K562 (cell line): ENCODE data around the gene DOCK1. TPM values are rescaled to one million over a fixed set of nuclear protein-coding genes. Genes with fewer than 3 reads are reported as not detected.

Experiments
- CC2D1A ChIP-seq: fragments of 450-650 bp; IDR thresholded peaks from 2 replicates; pipeline ENCODE4 v1.6.1; 2017; ENCODE audit warnings: mild to moderate bottlenecking
- CEBPB ChIP-seq: fragments of 450-650 bp; IDR thresholded peaks from 2 replicates; pipeline ENCODE4 v1.6.1; 2016; ENCODE audit warnings: missing genetic modification characterization, missing compliant biosample characterization
- HIVEP1 ChIP-seq: fragments of 250-450 bp; sonication (Bioruptor Pico); IDR thresholded peaks from 2 replicates; pipeline ENCODE4 v1.4.0; 2020; ENCODE audit warnings: mild to moderate bottlenecking
- SIX5 ChIP-seq, 2 experiments: IDR thresholded peaks; 2 replicates each; pipeline ENCODE4 v1.6.1; 2011; ENCODE audit warnings: low read length in 2 of 2, borderline replicate concordance in 1 of 2, low read depth in 1 of 2, mild to moderate bottlenecking in 1 of 2, moderate library complexity in 1 of 2; ENCODE audit not compliant: insufficient read depth in 1 of 2
- ZNF143 ChIP-seq: sonication (generic); formaldehyde crosslinking; IDR thresholded peaks from 2 replicates; pipeline ENCODE4 v1.9.0; 2022; ENCODE audit warnings: mild to moderate bottlenecking, missing genetic modification reagents
- ZNF3 ChIP-seq: fragments of 250-450 bp; sonication (Bioruptor Pico); IDR thresholded peaks from 2 replicates; pipeline ENCODE4 v1.5.0; 2021; ENCODE audit warnings: mild to moderate bottlenecking, moderate library complexity
- ZNF318 ChIP-seq, 2 experiments: fragments of 450-650 bp; IDR thresholded peaks; 2 replicates each; pipeline ENCODE4 v1.6.1; 2016; ENCODE audit warnings: mild to moderate bottlenecking in 2 of 2, borderline replicate concordance in 1 of 2, low read depth in 1 of 2, moderate library complexity in 1 of 2
- polyA plus RNA-seq, 8 experiments: library from polyadenylated mRNA; depleted of rRNA in 4 of 8; stranded (reverse) in 5 of 8; unstranded in 3 of 8; fragments of >200 nt; fragmentation: Nextera tagmentation in 2 of 8; fragmentation: Illumina TruSeq in 1 of 8; extraction: Ambion mirVana in 2 of 8; extraction: Trizol in 1 of 8; gene quantifications; 2 replicates each; pipeline versions ENCODE4 v1.2.1 to v1.2.3, GENCODE V29; 2011 to 2014; ENCODE audit warnings: inconsistent platforms in 1 of 8, missing spikeins in 1 of 8
- total RNA-seq, 7 experiments: library from RNA; depleted of rRNA in 6 of 7; stranded (reverse); fragments of >200 nt in 6 of 7; fragmentation: Illumina TruSeq in 2 of 7; extraction: Trizol in 2 of 7; gene quantifications; 2 replicates each; pipeline versions ENCODE4 v1.2.1 to v1.2.3, GENCODE V29; 2011 to 2021; ENCODE audit warnings: low replicate concordance in 1 of 7
- TF ChIP-seq, protein P1 (sequence below): sonication (generic); formaldehyde crosslinking; IDR thresholded peaks from 2 replicates; pipeline ENCODE4 v1.9.0; 2022; ENCODE audit warnings: mild to moderate bottlenecking, missing genetic modification reagents
- TF ChIP-seq, protein P2 (sequence below): sonication (generic); formaldehyde crosslinking; IDR thresholded peaks from 2 replicates; pipeline ENCODE4 v1.8.1; 2023; ENCODE audit warnings: mild to moderate bottlenecking, missing genetic modification reagents

DOCK1 gene
- total and polyA plus RNA-seq, 9 of the 15 experiments (the other 6 are each of a cell fraction or from before 2014, with no cell fraction given) = 0.31 TPM; not detected in 8

DNA sequence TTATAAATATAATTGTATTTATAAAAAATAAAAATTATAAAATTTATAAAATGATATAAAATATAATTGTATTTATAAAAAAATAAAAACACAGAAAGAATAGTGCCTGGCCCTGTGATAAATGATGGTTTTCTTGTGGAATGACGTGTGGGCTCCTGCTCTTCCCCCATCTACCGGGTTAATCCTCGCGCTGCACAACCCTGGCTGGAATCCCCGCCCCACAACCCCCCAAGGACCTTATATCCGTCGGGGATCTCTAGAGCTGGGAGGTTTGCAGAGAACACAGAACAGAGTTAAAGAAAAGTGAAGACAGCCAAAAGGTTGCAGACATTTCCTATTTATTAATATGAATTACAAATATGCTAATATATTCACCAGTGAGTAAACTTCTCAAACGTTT lies 548.5 kb downstream of the DOCK1 start (continued):
- TF ChIP-seq ZNF318 (IDR thresholded peaks at IDR 0.05; ENCODE audit: borderline replicate concordance in 1 of 2, low read depth in 1 of 2) (no peak), CEBPB (no peak), ZNF143 (no peak), CC2D1A (no peak), ZNF3 (no peak), HIVEP1 (CRISPR knock-in tag) (no peak), SIX5 (IDR thresholded peaks at IDR 0.05; ENCODE audit: borderline replicate concordance in 1 of 2, insufficient read depth in 1 of 2, low read depth in 1 of 2, low read length in 2 of 2) (no peak)
- TF ChIP-seq, protein P1, sequence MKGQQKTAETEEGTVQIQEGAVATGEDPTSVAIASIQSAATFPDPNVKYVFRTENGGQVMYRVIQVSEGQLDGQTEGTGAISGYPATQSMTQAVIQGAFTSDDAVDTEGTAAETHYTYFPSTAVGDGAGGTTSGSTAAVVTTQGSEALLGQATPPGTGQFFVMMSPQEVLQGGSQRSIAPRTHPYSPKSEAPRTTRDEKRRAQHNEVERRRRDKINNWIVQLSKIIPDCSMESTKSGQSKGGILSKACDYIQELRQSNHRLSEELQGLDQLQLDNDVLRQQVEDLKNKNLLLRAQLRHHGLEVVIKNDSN = no peak
- TF ChIP-seq, protein P2, sequence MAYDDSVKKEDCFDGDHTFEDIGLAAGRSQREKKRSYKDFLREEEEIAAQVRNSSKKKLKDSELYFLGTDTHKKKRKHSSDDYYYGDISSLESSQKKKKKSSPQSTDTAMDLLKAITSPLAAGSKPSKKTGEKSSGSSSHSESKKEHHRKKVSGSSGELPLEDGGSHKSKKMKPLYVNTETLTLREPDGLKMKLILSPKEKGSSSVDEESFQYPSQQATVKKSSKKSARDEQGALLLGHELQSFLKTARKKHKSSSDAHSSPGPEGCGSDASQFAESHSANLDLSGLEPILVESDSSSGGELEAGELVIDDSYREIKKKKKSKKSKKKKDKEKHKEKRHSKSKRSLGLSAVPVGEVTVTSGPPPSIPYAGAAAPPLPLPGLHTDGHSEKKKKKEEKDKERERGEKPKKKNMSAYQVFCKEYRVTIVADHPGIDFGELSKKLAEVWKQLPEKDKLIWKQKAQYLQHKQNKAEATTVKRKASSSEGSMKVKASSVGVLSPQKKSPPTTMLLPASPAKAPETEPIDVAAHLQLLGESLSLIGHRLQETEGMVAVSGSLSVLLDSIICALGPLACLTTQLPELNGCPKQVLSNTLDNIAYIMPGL (CRISPR knock-in tag) = no peak
